Measurements from ENCODE around the gene GPR45.
"Not testable (repeated sequence)": the region's sequence is repeated elsewhere in the genome, so short reads cannot be mapped to it uniquely, and the experiment has no call there.

Gene GPR45, protein sequence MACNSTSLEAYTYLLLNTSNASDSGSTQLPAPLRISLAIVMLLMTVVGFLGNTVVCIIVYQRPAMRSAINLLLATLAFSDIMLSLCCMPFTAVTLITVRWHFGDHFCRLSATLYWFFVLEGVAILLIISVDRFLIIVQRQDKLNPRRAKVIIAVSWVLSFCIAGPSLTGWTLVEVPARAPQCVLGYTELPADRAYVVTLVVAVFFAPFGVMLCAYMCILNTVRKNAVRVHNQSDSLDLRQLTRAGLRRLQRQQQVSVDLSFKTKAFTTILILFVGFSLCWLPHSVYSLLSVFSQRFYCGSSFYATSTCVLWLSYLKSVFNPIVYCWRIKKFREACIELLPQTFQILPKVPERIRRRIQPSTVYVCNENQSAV

DNA sequence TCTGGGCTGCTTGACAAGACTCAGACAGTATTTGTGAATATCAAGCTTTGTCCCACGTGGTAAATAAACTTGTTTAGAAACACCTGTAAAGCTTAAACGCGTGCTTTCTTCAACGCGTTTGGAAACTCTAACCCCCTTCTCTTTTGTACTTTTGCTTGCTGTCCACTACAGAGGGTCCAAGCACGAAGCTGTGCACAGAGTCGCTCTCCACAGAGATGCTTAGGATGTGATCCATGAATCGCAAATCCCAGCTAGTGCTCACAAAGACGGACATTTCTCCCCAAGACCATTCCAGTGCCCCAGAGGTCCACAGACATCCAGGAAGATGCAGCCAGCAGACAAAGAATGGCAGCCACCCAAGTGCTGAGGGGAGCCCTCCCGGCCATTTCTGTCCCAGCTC, at the start of gene GPR45:
TSS of gene GPR45 (plus strand) at position 301 of the 400 bp plus-strand sequence. CDS start 116 bp downstream, outside the sequence.
- no peak for FAIRE-seq

DNA sequence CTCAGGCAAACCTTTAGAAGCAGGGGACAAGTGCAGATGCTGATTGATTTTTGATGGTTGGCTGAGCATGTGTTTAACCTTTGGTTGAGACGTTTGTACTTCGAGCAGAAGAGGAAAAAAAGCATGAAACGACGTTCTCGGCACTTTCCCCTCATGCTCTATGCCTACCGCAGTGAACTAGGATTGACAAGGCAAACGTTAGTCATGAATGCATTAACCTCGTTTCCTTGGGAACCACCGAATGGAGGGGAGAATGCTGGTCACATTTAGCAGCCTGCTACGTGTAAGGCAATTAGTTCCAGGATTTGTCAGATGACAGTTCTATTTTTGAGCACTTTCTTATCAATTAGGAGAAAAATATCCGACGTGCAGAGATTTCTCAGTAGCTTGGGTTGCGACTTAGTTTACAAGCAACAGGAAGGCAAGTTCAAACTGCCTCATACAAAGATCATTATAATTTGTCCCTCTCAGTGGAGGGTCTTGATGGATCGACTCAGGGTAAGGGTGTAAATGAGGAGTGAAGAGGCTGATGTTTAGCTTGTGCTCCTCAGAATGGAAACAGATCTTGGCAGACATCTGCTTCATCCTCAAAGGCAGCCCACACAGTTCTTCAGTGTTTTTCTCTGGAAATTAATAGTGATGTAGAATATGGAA, 47.4 kb upstream of the GPR45 start:
- no peak for FAIRE-seq

DNA sequence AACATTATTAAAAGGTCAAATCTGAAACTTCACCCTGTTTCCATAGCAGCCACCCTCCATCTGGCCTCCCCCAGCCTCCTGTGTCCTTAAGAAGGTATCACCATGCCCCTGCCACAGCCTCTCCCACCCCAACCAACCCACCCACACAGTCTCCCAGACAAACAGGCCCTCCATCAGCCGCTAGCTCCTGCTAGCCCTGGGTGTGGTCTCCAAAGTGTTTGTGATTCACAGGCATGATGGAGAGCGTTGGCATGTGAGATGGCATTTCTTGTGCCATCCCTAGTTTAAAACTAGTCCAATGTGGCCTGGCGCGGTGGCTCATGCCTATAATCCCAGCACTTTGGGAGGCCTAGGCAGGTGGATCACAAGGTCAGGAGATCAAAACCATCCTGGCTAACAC, 44.9 kb upstream of the GPR45 start:
- FAIRE-seq = no peak

DNA sequence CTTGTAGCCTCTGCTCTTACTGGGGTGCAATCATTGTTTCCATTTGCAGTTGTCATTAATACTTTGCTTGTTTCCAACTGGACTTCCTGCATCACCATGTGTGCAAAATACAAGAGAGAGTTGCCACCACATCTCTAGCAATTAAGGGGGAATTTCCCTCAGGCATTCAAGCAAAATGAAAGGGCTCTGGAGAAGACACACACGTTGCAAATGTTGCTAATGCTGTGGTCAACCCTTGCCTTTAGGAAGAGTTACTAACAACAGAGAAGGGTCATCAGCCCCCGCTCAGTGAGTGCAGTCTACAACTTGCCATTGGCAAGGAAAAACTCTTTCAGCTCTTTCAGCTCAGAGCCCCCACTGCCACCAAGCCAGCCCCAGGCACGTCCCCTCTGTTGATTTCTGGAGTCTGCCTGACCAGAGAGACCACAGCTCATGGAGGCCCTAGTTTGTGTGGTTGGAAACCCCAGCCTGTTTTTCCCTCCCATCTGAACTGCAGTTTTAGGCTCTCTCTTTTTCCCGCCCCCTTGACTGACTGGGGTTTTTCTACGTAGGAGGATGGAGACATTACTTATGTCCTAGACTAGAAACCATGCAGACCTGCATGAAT, 25.9 kb upstream of the GPR45 start:
- no peak for FAIRE-seq

DNA sequence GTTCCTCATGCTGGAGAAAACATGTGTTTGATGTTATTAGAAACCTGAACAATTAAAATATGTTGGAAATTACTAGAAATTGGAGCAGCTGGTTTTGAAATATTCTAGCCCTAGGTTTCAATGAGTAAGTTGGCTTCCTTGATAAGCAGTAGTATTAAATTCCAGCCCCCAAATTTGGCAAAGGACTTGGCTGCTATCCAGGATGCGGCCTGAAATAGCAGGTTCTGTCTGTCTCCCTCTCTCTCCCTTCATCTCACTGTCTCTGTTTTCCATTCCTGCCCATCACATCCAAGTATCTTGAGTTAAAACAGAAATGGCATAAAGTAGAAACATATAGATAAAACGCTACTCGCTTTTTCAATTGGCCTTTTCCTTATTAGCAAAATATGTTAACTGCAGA, 20.9 kb upstream of the GPR45 start:
- FAIRE-seq = no peak

DNA sequence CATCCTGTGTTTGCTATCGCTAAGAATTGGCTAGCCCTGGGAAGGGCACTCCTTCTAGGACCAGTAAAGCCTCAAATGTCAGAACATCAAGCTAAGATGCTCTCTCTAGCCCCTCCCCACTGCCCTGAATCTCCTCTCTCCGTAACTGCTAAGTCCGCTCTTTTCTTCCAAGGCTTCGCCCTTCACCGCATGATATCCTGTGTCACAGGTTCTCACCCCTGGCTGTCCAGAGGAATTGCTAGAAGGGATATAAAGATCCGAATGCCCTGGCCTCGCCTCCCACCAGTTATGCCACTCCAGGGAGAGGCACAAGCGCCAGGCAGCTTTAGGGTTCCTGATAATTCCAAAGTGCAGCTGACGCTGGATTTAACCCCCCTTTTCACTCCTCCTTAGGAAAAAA, 17.1 kb upstream of the GPR45 start:
- FAIRE-seq = no peak

DNA sequence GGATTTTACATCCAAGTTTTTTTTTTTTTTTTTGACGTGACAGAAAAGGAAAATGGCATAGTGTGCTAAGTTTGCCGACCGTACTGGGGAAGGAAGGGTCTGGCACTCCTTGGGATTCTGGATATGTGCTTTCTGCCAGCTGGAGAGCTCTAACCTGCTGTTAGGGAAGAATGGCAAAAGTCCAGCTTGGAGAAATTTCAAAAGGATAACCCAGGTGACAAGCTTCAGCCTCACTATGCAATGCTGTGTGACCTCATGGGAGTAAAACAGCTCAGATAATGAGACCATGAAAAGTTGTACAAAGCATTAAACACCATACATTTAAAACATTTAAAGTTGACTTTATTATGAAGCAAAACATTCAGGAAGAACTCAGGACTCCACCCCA, 10.3 kb upstream of the GPR45 start:
- no peak for FAIRE-seq

DNA sequence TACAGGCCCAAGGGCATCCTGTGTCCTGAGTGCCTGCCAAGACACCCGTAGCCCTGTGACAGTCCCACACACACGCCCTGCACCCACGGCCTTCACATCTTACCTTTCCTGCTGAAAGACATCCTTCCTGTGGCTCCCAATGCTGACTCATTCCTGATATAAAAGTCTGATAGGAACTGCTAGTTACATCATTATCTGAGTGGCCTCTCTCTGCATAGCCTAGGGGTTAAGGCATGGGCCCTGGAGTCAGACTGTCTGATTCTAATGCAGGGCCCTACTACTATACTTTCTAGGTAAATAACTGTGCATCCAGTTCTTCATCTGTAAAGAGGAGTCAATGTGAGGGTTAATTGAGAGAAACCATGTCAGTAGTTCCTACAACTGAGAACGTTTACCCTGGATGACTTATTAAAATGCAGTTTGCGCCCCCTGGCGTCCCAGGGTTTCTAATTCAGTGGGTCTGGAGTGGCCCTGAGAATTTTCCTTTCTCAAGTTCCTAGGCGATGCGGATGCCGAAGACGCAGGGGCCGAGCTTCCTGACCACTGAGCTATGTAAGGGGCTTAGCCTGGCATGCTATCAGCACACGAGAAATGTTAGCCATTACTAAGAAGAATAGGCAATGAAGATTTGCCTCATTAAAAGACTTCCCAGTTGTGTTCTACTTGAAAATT, 6.0 kb upstream of the GPR45 start:
- FAIRE-seq = no peak

DNA sequence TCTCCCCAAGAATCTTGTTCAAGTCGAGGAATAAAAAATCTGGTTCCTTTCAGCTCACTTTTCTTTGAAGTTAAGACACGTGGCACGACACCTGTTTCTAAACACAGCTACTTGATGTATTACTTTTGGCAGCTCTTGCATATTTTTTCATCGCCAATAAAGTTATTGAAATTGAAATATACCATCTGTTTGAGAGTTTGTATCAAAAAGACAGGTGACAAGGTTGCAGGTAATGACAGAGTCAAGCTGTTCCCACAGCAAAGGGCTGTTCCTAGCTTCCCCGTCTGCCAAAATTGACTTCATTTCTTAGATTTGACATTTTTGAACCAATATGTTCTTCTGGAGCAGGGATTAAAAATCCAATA, 5.5 kb upstream of the GPR45 start:
- no peak for FAIRE-seq

DNA sequence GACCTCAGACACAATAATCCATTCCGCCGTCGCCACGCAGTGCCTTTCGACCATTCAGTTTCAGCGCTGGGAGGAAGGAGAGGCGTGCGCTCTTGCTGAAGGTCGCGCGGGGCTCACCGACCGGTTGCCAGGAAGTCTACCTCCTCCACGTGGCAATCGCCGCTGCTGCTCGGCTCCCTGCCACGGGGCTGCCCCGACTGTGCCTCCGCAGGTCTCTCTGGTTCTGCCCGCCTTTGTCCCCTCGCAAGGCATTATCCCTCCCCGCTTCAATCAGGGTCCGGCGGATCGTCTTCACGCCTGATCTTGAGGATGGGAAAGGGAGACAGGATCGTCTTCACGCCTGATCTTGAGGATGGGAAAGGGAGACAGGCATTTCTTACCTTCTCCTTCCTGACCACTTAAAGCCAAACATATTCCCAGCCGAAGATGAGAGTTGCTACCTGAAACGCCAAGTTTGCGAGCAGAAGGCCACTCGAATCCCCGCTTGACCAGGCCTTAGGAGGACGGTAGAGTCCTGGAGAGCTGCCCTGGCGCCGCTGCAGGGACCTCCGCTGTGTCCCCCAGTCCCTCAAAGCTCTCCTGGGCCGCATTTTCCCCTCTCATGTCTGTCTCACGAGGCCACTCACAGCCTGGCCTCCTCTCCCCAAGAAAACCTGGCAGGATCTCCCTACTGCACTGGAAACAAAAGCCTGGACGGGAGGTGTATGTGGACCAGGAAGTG, 4.3 kb upstream of the GPR45 start:
- FAIRE-seq = no peak

DNA sequence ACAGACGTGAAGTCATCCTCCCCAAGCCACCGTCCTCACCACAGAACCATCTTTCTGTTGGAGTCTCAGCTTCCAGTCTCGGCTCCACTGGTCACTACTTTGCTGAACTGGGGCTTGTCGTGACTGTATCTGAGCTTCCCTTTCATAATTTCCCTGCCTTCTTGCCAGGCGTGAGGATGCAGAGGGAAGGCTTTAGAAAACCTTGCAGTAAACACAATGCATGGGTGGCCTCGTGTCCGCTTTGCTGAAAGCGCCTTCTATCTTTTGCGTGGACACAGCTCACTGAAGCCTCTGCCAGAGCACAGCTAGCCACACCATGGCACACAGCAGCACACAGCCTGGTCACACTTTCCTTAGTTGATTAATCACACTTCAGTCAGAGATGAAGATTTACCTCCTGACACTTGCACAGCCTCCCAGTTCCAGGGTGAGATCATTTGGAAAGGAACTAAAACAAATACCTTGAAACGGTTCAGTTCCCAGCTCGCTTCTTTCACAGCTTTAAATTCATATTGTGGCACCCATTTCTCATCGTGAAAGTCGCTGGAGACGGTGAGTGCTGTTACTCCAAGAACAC, 2.8 kb upstream of the GPR45 start:
- FAIRE-seq = no peak

DNA sequence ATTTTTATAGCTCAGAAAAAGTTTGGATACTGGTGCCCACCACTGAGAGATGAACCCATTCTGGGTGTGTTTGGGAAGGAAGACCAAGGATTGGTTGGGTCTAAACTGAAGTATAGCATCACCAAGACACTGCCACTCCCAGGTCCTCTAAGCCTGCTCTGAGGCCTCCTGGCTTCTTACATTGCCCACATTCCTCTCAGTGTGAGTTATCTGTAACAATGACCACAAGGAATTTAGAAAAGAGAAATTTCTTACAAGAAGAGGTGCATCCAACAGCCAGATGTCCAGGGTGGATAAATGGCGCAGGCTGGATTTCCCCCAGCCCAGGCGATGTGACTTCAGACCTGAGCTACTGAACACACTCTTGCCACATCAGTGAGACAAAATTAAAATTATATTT, 1.6 kb upstream of the GPR45 start:
- FAIRE-seq = no peak

DNA sequence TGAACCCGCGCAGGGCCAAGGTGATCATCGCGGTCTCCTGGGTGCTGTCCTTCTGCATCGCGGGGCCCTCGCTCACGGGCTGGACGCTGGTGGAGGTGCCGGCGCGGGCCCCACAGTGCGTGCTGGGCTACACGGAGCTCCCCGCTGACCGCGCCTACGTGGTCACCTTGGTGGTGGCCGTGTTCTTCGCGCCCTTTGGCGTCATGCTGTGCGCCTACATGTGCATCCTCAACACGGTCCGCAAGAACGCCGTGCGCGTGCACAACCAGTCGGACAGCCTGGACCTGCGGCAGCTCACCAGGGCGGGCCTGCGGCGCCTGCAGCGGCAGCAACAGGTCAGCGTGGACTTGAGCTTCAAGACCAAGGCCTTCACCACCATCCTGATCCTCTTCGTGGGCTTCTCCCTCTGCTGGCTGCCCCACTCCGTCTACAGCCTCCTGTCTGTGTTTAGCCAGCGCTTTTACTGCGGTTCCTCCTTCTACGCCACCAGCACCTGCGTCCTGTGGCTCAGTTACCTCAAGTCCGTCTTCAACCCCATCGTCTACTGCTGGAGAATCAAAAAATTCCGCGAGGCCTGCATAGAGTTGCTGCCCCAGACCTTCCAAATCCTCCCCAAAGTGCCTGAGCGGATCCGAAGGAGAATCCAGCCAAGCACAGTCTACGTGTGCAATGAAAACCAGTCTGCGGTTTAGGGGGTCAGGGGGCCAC, 897 bp downstream of the GPR45 start:
- FAIRE-seq = no peak

DNA sequence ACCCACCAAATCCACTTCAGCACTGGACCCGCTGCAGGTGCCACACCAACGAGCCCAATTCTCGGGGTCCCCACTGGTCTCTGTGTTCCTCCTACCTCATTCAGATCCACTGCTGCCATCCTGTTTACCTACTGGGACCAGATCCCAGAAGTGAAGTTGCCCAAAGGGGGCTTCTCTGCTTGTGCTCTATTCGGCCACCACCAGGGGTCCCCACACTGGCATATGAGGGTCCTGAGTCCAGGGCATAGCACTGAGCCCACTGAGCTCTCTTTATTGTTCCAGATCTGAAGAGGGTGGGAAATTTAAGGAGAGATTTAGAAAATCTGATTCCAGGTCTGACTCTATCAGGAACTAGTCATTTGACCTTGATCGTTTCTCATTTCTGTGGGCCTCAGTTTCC, 2.4 kb downstream of the GPR45 start:
- no peak for FAIRE-seq

DNA sequence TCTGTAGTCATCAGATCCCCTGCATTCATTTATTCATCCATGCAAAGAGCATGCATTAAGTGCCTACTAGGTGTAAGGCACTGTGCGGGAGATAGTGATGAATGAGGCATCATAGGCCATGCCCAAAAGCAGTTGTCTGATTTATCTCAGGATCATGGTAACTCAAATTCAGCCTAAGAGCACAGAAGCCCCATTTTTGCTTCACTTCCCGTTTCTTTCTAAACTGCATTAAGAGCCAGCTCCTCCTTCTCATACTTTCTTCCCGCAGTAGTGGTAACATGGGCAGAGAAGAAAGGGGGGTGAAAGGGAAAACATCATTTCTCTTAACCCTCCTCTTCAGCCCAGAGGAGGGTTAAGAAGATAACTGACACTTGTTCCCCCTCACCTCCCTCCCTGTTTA, 2.9 kb downstream of the GPR45 start:
- FAIRE-seq = no peak

DNA sequence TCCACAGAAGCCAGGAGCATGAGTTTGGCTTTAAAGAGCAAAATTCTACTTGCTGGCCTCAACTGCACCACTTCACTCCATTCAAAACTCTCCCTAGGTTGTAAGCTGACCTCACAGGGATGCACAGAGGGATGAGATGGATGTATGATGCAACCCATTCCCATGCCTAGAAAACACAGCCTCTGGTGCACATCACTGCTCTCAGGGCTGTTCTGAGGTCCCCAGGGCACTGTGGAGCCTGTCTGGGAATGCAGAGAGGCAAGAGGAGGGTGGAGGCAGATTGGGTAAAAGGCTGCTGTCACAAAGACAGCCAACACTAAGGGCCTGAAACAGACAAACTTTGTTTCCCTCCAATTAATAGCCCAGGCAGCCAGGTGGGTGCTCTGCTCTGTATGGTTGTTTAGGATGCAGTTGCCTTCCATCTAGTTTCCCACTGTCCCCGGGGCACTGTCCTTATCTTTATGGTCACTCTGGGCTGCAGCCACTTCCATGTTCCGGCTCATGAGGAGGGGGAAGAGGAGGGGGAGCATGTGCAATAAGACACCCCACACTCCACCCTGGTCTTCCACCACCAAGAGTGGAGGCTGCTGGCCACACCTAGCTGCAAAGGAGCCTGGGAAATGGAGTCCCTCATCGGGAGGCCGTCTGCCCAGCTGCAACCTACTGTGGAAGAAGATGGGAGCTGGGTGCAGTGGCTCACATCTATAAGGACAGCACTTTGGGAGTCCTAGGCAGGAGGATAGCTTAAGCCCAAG, 7.0 kb downstream of the GPR45 start:
- no peak for FAIRE-seq

DNA sequence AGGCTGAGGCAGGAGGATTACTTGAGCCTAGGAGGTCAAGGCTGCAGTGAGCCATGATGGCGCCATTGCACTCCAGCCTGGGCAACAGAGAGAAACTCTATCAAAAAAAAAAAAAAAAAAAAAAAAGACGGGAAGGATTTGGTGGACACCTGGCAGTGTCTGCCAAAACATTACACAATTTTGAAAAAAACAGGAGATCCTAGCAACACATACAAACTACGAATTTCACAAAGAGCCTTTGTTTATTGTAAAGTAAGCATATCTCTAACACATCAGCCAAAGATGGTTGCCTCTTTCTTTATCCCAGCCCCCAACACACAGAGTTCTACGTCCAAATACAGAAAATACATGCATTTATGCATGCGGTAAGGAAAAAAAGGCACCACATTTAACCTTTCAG, 7.6 kb downstream of the GPR45 start:
- no peak for FAIRE-seq

DNA sequence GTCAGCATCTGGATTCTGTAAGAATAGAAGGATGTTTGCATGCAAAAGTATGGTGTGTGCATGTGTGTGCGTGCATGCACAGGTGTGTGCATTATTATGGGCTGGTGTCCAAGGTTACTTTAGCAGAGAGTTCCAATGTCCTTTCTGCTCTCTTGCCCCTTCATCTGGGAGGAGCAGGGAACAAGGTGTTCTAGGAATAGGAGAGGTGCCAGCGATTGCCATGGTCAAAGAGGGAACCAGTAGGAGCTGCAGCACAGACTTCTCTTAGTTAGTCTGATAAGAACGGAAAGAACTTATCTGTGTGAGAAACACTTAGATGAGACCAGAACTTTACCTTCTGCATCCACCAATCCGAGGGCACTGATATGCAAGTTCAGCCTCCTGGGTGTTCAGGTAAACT, 8.3 kb downstream of the GPR45 start:
- FAIRE-seq = no peak

DNA sequence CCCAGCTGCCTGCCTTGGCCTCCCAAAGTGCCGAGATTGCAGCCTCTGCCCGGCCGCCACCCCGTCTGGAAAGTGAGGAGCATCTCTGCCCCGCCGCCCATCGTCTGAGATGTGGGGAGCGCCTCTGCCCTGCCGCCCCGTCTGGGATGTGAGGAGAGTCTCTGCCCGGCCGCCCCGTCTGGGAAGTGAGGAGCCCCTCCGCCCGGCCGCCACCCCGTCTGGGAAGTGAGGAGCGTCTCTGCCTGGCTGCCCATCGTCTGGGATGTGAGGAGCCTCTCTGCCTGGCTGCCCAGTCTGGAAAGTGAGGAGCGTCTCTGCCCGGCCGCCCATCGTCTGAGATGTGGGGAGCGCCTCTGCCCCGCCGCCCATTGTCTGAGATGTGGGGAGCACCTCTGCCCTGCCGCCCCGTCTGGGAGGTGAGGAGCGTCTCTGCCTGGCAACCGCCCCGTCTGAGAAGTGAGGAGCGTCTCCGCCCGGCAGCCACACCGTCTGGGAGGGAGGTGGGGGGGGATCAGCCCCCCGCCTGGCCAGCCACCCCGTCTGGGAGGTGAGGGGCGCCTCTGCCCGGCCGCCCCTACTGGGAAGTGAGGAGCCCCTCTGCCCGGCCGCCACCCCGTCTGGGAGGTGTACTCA, 9.6 kb downstream of the GPR45 start:
- FAIRE-seq = not testable (repeated sequence)

DNA sequence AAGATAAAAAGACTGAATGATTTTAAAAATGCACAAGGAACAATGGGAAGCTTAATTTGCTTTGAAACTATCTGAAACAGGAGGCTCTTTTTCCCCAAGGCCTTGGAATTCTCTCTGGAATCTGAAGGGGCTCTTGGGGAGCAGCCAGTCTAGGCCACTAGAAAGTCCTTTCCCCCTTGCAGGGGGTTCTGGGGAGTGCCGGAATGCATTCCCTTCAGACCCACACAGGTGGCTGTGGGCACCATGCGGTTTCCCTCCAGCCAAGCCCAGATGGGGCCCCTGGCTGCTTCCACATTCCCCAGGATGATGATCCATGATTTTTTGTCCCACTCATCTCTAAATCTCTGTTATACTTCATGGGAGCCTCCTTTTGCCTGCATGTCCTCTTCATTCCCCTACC, 10.7 kb downstream of the GPR45 start:
- FAIRE-seq = no peak

Data from colon (tissue), 2 donors.